ENCODE measurements around the gene ITGA1. TPM values are rescaled to one million over a fixed set of nuclear protein-coding genes. Genes with fewer than 3 reads are reported as not detected.

The ITGA1 gene
- total and polyA plus RNA-seq, 2 of the 8 experiments (the other 6 are each of a cell fraction or from before 2014, with no cell fraction given), result 2.3 to 9.0 TPM

DNA sequence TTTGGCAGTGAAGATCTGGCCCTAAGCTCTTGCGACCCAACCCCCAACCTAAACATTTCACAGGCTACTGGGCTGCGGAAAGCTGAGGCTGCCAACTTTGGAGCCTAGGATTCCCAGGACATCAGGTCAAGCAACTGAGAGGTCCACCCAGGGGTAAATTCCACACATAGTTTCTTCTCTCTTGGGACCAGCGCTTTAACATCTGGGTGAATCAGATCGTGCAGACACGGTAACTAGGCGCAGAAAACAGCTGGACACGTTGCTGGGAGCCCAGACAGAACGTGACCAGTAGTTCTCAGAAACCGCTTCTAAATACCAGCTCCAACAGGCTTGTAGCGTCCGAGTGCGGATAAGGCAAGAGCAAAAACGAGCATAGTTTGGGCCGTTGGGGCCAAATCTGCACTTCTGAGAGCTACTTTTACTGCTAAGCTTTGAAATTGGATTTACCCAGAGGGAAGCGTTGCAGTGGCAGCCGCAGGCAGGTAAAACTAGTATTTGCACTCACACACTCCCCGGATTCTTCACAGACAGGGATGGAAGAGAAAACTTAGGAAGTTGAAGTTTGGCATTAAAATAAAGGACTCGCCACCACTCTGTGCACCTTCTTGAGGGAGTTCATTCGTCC lies 11.8 kb downstream of the ITGA1 start:
- no peak overlapping the region for H2AK5ac ChIP-seq (ENCODE audit: low read depth, low read length)
- POLR2A ChIA-PET (ENCODE audit: partially characterized antibody), result interaction anchor here (0.6 to 3.7 kb wide), 14 partner anchors 10 to 1572 kb away, joined by 3 to 29 read pairs (median 3); partner anchors contain the start of genes ITGA1 and PELO
- TF ChIP-seq ASH2L (IDR thresholded peaks at IDR 0.05; ENCODE audit: low read length), result peak; percentile 78
- no peak for TF ChIP-seq RNF2 (IDR thresholded peaks at IDR 0.05; ENCODE audit: borderline replicate concordance, low read depth, low read length, missing control alignments, poor library complexity, severe bottlenecking)
- TF ChIP-seq SUZ12 (IDR thresholded peaks at IDR 0.05; ENCODE audit: low read length), result no peak
- peak; percentile 84 for TF ChIP-seq TEAD4 (IDR thresholded peaks at IDR 0.05; ENCODE audit: low read depth, low read length)
- no peak for TF ChIP-seq KDM1A (IDR thresholded peaks at IDR 0.05; ENCODE audit: borderline replicate concordance, low read length)
- no peak for TF ChIP-seq EZH2 (IDR thresholded peaks at IDR 0.05; ENCODE audit: low read depth, low read length, severe bottlenecking)
- TF ChIP-seq JUN (IDR thresholded peaks at IDR 0.05; ENCODE audit: low read depth, low read length), result 0 out of 2 replicates have a peak, but pooled peaks have one; percentile 25
- TF ChIP-seq CHD1 (IDR thresholded peaks at IDR 0.05; ENCODE audit: low read depth, low read length), result no peak
- TF ChIP-seq SAP30 (IDR thresholded peaks at IDR 0.05; ENCODE audit: insufficient read depth, insufficient replicate concordance, low read length), result peak; percentile 68
- TF ChIP-seq TBP (IDR thresholded peaks at IDR 0.05; ENCODE audit: low read depth, low read length), result 0 out of 2 replicates have a peak, but pooled peaks have one; percentile 13

More for the DNA sequence above, 11.8 kb downstream of the ITGA1 start:
- peak overlapping the region; percentile 60; the same call in 1 of the 2 replicates for H2BK12ac ChIP-seq (ENCODE audit: low read depth, low read length)
- H3K23me2 ChIP-seq (ENCODE audit: low read depth, low read length), result peaks cover 21% of the 10 kb centered on the region
- H3K56ac ChIP-seq (replicated peaks; ENCODE audit: insufficient read length, low read depth, low read length), result peak overlapping the region; percentile 50
- H3K4me2 ChIP-seq (ENCODE audit: insufficient read depth in 1 of 2, low read depth in 2 of 2, low read length in 2 of 2), result peak overlapping the region; percentile 89 to 94
- H3K27me3 ChIP-seq (replicated peaks in 1 of 4; ENCODE audit: control insufficient read depth in 3 of 4, extremely low read depth in 1 of 4, insufficient read depth in 3 of 4, low read length in 3 of 4), result no peaks in the 10 kb centered on the region
- DNase-seq (ENCODE audit: low read depth in 1 of 2, low spot score in 2 of 2) (peak in 1 of 2 experiments; percentile 46), FAIRE-seq (no peak)
- no peak overlapping the region for H3K4ac ChIP-seq (replicated peaks; ENCODE audit: insufficient read length, low read depth, low read length)
- H3K9ac ChIP-seq (replicated peaks in 1 of 4; ENCODE audit: extremely low read depth in 1 of 4, low read depth in 3 of 4, low read length in 3 of 4), result peak overlapping the region in 3 of 4 experiments; percentile 65 to 82 (median 81); a peak in 6 of 7 replicates
- H3K4me1 ChIP-seq (replicated peaks in 1 of 4; ENCODE audit: control insufficient read depth in 3 of 4, insufficient read depth in 4 of 4, low read length in 3 of 4), result peaks cover 5 to 11% (median 9%) of the 10 kb centered on the region in 4 experiments; a peak in 5 of 7 replicates
- no peak overlapping the region for H2BK20ac ChIP-seq (ENCODE audit: low read length)
- H3K79me2 ChIP-seq (ENCODE audit: control insufficient read depth in 1 of 2, insufficient read depth in 2 of 2, low read length in 2 of 2), result peaks cover 0 to 42% of the 10 kb centered on the region in 2 experiments; a peak in 3 of 4 replicates
- 1% methylated on average over 19 of the region's 19 CpGs; no CpG with 5 or more reads in 1 of the 2 experiments for WGBS, 2 experiments (ENCODE audit: extremely low coverage in 1 of 2, insufficient coverage in 1 of 2, insufficient read length in 1 of 2, insufficient replicate concordance in 2 of 2, low coverage in 1 of 2, low lambda C conversion rate in 2 of 2, missing lambda C conversion rate in 1 of 2)
- H4K8ac ChIP-seq (ENCODE audit: extremely low read depth, insufficient read depth, low read length), result peak overlapping the region; percentile 64; the same call in 1 of the 2 replicates
- peak overlapping the region; percentile 11 for H4K5ac ChIP-seq (ENCODE audit: insufficient read length, low read depth, low read length)
- H3K27ac ChIP-seq (ENCODE audit: low read depth, low read length), result peak overlapping the region; percentile 88
- H2BK120ac ChIP-seq (replicated peaks; ENCODE audit: low read depth, low read length), result no peak overlapping the region
- H4K91ac ChIP-seq (replicated peaks; ENCODE audit: insufficient read length, low read length), result peak overlapping the region; percentile 25
- peak overlapping the region; percentile 1; the same call in 1 of the 2 replicates for H3K18ac ChIP-seq (ENCODE audit: extremely low read depth, low read length)
- no peaks in the 10 kb centered on the region for H3K9me3 ChIP-seq (ENCODE audit: insufficient read depth in 2 of 2, low read depth in 1 of 2, low read length in 1 of 2)
- H4K20me1 ChIP-seq (replicated peaks in 1 of 2; ENCODE audit: control insufficient read depth in 1 of 2, insufficient read depth in 2 of 2, low read length in 2 of 2), result peaks cover 4 to 8% of the 10 kb centered on the region in 2 experiments
- H3K79me1 ChIP-seq (ENCODE audit: low read depth, low read length), result peaks cover 3% of the 10 kb centered on the region
- CTCF ChIA-PET (ENCODE audit: partially characterized antibody), result interaction anchor here (1.2 to 3.8 kb wide), 5 partner anchors 11 to 116 kb away, joined by 3 to 39 read pairs (median 4); partner anchors contain the start of genes ITGA1 and PELO
- H2BK5ac ChIP-seq (ENCODE audit: low read depth, low read length), result peak overlapping the region; percentile 98
- no peak overlapping the region for H3K14ac ChIP-seq (ENCODE audit: insufficient read length)
- H3K36me3 ChIP-seq (ENCODE audit: control insufficient read depth in 2 of 4, insufficient read depth in 4 of 4, low read length in 3 of 4), result peaks cover 0 to 14% (median 3%) of the 10 kb centered on the region in 4 experiments; a peak in 2 of 8 replicates
- H2AFZ ChIP-seq (ENCODE audit: low read length), result 0 out of 2 replicates have a peak overlapping the region, but pooled peaks have one; percentile 66
- no peak overlapping the region for H2BK15ac ChIP-seq (ENCODE audit: low read length)
- peak overlapping the region; percentile 81 to 93 (median 86) for H3K4me3 ChIP-seq (ENCODE audit: extremely low read depth in 1 of 4, insufficient read depth in 2 of 4, low read depth in 3 of 4, low read length in 4 of 4)
- no peak overlapping the region for H3K23ac ChIP-seq (ENCODE audit: insufficient read length)
